ENCODE results near the gene UQCRQ.

Gene UQCRQ

DNA sequence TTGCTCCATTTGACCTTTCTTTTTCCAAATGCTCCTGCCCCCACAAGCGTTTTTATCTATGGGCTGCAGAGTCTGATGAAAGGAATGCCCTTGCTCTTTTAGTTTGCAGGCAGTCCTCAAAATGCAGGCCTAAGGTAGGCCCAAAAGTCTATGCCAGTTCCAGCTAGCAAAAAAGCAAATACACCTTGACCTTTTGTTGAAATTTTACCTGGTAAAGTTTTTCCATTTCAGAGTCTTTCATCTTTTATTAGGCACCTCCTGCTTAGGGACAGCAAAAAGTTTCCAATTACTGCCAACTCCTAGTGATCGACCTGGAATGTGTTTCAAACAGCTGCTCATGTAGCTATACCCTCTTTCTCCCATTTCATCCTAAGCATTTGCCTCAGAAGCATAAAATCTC, 4.4 kb downstream of the UQCRQ start:
- DNase-seq (no peak), ATAC-seq (replicated peaks) (no peak)
- Mint-ChIP-seq H3K27ac (peak overlapping the region; percentile 25), H3K4me3 (no peak overlapping the region), H3K27me3 (no peaks in the 10 kb centered on the region), H3K36me3 (peaks cover 22 to 39% of the 10 kb centered on the region in 2 donors), H3K9me3 (no peaks in the 10 kb centered on the region), H3K4me1 (peaks cover 14 to 24% of the 10 kb centered on the region in 2 donors)

DNA sequence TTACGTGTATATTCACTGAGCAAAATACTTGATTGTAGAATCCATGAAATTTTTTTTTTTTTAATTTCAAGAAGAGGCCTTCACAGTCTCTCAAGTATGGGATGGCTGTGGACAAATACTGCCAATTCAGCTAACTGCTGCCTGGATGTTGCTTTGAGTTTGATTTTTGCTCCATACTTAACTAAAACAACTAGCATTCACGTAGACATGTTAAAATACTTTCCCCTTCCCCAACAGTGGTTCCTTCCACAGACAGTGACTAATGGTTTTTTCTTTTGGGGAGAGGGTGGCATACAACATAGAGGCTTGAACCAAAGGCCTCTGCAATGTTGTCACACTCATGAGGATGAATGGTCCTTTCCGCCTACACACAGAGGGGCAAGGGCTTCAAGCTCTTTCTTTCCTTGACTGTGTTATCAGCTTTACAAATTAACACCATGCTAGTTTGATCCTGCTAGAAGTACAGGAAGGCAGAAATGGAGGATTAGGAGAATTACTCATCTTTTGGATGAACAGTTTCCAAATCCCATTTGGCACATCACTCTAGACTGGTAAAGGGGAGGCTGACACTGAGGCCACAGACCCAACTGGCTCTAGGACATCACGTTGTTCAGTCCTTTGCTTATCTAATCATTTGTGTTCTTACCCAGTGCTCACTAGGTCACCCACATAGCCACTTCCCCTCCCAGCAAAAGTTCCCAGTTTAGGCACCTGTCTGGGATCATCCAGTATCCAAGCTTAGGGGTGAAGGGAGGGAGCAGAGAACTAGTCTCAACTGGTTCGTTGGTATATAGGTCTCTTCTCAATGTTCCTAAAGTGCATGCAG, 5.2 kb downstream of the UQCRQ start:
- Mint-ChIP-seq H3K9me3 (no peaks in the 10 kb centered on the region), H3K4me3 (no peak overlapping the region), H3K27ac (peak overlapping the region; percentile 25), H3K4me1 (peaks cover 11 to 19% of the 10 kb centered on the region in 2 donors), H3K27me3 (no peaks in the 10 kb centered on the region), H3K36me3 (peaks cover 21 to 39% of the 10 kb centered on the region in 2 donors)
- DNase-seq, result no peak
- ATAC-seq (replicated peaks), result no peak

DNA sequence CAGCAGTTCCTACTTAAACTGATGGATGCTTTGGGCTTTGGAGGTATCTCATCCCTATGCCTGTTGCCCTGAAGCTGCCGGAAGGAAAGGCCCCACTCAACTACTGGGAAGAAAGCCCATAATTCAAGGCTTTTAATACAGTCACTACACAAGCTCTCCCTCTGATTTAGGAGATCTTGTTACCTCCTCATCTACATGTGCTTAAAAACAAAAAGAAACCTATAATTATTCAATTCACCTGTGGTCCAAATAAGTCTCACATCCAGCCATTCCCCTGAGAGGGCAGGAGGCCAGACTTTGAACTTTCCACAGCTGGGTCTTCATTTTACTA, 6.3 kb downstream of the UQCRQ start:
- H3K27me3 Mint-ChIP-seq, result no peaks in the 10 kb centered on the region
- H3K27ac Mint-ChIP-seq, result peak overlapping the region; percentile 73
- no peaks in the 10 kb centered on the region for H3K9me3 Mint-ChIP-seq
- ATAC-seq (replicated peaks) (no peak), DNase-seq (no peak)
- H3K36me3 Mint-ChIP-seq, result peaks cover 19 to 39% of the 10 kb centered on the region in 2 donors
- H3K4me3 Mint-ChIP-seq, result no peak overlapping the region
- H3K4me1 Mint-ChIP-seq, result peaks cover 5 to 11% of the 10 kb centered on the region in 2 donors

DNA sequence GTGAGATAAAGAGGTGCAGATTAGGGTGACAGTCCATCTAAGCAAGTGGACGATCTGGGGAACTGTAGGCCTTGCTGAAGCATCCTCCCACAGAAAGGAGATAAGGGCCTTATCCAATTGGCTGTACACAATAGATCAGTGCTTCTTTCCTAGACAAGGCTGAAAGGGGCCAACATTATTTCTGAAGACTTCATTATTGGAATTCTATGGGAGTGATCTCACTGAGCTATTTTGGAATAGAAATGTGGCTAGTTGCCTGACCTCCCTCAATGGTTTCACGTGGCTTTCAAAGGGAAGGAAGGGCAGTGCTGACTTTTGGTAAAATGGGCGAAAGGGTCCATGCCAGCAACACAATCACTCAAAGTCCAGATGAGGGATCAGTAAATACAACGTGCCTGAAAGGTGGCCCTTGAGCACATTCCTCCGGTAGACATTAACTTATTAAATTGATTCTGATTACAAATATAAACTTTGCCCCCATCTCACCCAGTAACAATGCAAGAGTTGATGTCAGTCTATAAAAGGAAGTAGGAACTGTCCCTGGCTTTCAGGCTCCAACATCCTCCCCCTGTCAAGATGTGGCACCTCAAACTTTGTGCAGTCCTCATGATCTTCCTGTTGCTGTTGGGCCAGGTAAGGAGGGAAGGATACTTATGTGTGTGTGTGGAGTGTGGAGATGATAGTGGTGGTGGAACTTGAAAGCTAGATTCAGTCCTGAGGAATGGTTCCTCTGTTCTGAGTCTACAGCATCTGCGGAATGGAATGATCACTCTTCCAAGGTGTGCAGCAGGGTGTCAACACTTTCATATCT, 6.9 kb downstream of the UQCRQ start, which contains the start of gene LEAP2:
LEAP2 (plus strand) TSS at position 550 of the 811 bp plus-strand sequence; CDS start at position 577, 27 bp downstream.
- H3K4me3 Mint-ChIP-seq, result no peak within 1 kb of the TSS

DNA sequence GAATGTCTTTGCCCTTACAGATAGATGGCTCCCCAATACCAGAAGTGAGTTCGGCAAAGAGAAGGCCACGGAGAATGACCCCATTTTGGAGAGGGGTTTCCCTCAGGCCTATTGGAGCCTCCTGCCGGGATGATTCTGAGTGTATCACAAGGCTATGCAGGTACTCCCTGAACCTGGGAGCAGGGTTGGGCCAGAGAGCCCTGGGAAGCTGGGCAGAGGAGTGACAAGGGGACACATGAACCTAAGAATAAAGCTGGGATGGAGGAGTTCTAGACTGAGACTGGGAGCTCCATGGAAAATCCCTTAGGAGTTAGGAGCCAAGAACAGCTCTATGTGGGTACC, 7.5 kb downstream of the UQCRQ start:
- ATAC-seq (replicated peaks) (no peak), DNase-seq (no peak)
- Mint-ChIP-seq H3K27ac (peak overlapping the region; percentile 37), H3K4me1 (peaks cover 3 to 6% of the 10 kb centered on the region in 2 donors), H3K9me3 (no peaks in the 10 kb centered on the region), H3K36me3 (peaks cover 22 to 47% of the 10 kb centered on the region in 2 donors), H3K4me3 (no peak overlapping the region), H3K27me3 (no peaks in the 10 kb centered on the region)

More for the DNA sequence above, 6.9 kb downstream of the UQCRQ start, which contains the start of gene LEAP2:
- H3K9me3 Mint-ChIP-seq, result no peaks in the 10 kb centered on the region
- ATAC-seq (replicated peaks) (no peak), DNase-seq (no peak)
- H3K4me1 Mint-ChIP-seq, result peaks cover 5 to 6% of the 10 kb centered on the region in 2 donors
- H3K36me3 Mint-ChIP-seq, result peaks cover 20 to 44% of the 10 kb centered on the region in 2 donors
- H3K27ac Mint-ChIP-seq, result peak within 1 kb of the TSS; percentile 73
- no peaks in the 10 kb centered on the region for H3K27me3 Mint-ChIP-seq

DNA sequence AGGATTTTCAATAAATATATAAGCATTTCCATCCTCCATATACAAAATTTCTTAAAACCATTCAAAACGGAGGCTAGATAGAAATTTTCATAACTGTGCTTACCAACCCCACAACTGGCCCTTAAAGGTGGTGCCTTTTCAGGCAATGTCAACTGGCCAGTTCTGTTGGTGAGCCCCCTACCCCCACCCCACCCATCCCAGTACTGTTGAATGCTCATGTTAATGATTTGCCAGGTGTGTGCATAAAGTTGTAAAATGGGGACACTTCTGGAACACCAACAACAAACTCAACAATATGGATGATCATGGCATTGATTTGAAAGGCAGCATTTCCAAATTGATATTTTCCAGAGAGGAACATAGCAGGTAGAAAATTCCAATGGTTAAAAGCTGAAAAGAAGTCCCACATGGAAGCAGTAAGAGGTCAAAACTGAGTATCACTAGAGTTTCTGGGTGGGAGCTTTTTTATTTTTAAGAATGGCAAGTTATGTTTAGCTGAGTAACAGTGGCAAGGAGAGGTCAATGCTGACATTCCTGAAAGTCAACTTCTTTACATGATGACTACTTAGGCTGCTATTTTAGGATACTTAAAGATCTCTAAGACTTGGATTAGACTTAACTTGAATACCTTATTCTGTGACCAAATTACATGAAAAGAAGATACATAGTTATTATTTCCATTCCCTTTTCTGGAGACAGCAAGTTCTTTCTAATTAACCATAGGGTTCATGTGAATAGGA, 9.7 kb downstream of the UQCRQ start:
- Mint-ChIP-seq H3K36me3 (peaks cover 15 to 40% of the 10 kb centered on the region in 2 donors), H3K4me1 (peaks cover 0 to 2% of the 10 kb centered on the region in 2 donors), H3K27me3 (no peaks in the 10 kb centered on the region), H3K4me3 (no peak overlapping the region), H3K9me3 (no peaks in the 10 kb centered on the region), H3K27ac (no peak overlapping the region)
- no peak for ATAC-seq (replicated peaks)
- no peak for DNase-seq

DNA sequence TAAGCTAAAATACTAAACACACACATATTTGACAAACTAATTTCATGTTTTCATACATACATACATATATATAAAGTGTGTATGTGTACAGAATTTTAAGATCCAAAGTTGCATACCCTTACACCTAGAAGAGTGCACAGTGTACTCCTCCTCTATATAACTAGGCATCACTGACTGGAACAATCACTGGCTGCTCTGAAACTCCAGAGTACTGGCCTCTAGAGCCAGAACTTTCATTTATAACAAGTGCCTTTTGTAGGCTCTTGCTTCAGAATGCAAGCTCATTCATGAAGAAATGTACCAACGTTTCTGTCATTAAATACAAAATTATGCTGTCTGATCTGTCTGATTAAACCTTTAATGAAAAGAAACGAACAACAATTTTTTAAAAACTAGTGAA, 11.0 kb downstream of the UQCRQ start:
- Mint-ChIP-seq H3K27ac (no peak overlapping the region), H3K36me3 (peaks cover 16 to 37% of the 10 kb centered on the region in 2 donors), H3K27me3 (no peaks in the 10 kb centered on the region), H3K9me3 (no peaks in the 10 kb centered on the region), H3K4me3 (no peak overlapping the region), H3K4me1 (peaks cover 0 to 2% of the 10 kb centered on the region in 2 donors)
- DNase-seq, result no peak
- no peak for ATAC-seq (replicated peaks)

DNA sequence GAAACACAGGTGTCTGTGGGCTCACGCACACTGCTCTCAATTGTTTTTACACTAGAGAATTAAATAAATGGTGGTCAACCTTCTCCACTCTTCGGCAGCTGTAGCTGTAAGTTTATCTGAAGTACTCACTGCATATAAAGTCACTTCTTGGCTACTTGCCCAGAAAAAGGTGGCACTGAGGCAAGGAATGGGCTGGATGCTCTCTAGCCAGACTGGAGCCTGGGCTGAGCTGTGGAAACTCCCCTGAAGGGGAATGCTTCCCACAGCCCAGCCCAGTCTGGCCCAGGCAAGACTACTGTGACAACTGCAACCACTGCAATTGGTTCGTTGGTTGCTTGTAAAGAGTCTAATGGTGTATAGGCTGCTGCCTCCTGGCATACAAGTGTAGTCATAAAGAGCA, 11.5 kb downstream of the UQCRQ start:
- peak overlapping the region; percentile 20 for H3K27ac Mint-ChIP-seq
- no peak overlapping the region for H3K4me3 Mint-ChIP-seq
- H3K36me3 Mint-ChIP-seq, result peaks cover 18 to 35% of the 10 kb centered on the region in 2 donors
- ATAC-seq (replicated peaks) (no peak), DNase-seq (no peak)
- H3K9me3 Mint-ChIP-seq, result no peaks in the 10 kb centered on the region
- H3K4me1 Mint-ChIP-seq, result peaks cover 0 to 2% of the 10 kb centered on the region in 2 donors
- H3K27me3 Mint-ChIP-seq, result no peaks in the 10 kb centered on the region

DNA sequence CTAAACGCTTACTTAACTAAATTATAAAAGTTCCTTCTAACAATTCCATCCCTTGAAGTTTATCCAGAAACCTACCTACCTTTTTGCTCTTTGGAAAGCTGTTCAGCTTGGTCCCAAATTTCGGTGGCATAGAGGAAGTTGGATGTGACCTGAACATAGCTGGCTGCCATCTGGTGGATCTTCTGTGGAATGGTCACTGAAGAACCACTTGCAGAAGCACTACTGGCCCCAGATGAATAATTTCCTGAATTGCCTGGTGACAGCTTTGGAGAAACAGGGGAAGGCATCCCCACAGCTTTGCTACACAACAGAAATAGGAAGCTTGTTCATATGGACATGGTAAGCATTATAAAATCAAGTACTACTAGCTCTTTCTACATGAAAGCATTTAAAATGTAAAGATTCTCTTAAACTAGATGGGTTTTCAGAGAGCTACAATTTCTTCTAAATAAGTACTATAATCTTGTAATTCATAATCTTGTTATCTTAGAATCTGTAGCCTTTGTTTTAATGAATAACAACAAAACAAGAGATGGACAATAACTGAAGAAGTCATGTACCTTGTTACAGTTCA, 16.9 kb downstream of the UQCRQ start:
- H3K27ac Mint-ChIP-seq, result peak overlapping the region; percentile 9
- H3K9me3 Mint-ChIP-seq, result no peaks in the 10 kb centered on the region
- H3K36me3 Mint-ChIP-seq, result peaks cover 24 to 51% of the 10 kb centered on the region in 2 donors
- H3K27me3 Mint-ChIP-seq, result no peaks in the 10 kb centered on the region
- H3K4me3 Mint-ChIP-seq, result no peak overlapping the region
- H3K4me1 Mint-ChIP-seq, result peaks cover 5 to 6% of the 10 kb centered on the region in 2 donors
- ATAC-seq (replicated peaks), result peak; percentile 77 to 79
- DNase-seq, result no peak

DNA sequence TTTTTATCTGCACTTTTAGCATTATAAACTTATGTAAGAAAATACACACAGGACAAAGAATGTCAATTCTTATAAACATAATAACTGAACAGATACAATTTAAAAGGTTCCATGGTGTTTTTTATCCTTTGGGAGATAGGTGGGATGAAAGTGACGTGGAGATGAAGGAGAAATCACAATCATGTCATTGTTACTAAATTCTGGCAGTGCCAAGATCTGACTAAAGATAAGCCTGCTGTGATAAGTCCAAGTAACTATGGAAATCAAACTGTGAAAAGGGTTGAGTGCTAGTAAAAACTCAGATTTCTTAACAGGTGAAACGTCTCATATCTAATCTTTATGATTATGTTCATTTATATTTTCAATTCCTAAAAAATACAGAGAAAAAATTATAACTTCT, 18.1 kb downstream of the UQCRQ start:
- Mint-ChIP-seq H3K27me3 (no peaks in the 10 kb centered on the region), H3K4me1 (peaks cover 5 to 6% of the 10 kb centered on the region in 2 donors), H3K36me3 (peaks cover 22 to 40% of the 10 kb centered on the region in 2 donors), H3K4me3 (no peak overlapping the region), H3K27ac (no peak overlapping the region), H3K9me3 (no peaks in the 10 kb centered on the region)
- ATAC-seq (replicated peaks) (no peak), DNase-seq (no peak)

DNA sequence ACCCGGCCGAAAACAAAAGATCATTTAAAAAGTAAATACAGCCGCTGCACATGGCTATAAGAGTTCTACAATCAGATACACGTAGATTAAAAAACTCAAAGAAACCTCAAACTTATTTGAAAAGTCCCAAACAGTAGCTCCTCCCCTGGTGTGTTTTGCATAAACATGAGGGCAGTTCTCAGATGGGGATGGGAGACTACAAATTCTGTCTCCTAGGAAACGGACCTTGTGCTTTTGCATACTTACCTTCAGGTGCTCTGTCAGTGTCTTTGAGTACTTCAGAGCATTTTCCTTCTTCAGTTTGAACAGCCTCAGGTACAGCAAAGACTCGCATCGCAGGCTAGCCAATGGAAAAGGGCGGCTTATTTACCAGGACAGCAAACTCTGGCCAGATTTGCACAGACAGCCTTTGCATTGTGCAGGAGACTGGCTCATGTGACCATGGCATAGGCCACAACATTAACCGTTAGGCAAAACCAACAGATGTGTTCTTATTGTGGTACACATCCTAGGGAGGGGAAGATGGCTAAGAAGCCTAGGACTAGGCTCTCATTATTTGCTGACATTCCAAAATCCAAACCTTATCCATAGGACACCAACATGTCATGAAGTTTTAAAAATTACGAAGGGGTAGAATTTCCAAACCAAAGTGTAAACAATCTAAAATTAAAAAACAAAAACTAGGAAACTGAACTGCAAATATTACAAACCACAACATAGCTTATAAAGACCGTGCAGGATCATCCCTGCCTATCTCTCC, 19.8 kb downstream of the UQCRQ start:
- ATAC-seq (replicated peaks), result no peak
- Mint-ChIP-seq H3K27ac (no peak overlapping the region), H3K4me3 (no peak overlapping the region), H3K9me3 (no peaks in the 10 kb centered on the region), H3K4me1 (peaks cover 5 to 6% of the 10 kb centered on the region in 2 donors), H3K27me3 (no peaks in the 10 kb centered on the region), H3K36me3 (peaks cover 19 to 36% of the 10 kb centered on the region in 2 donors)
- DNase-seq, result no peak

DNA sequence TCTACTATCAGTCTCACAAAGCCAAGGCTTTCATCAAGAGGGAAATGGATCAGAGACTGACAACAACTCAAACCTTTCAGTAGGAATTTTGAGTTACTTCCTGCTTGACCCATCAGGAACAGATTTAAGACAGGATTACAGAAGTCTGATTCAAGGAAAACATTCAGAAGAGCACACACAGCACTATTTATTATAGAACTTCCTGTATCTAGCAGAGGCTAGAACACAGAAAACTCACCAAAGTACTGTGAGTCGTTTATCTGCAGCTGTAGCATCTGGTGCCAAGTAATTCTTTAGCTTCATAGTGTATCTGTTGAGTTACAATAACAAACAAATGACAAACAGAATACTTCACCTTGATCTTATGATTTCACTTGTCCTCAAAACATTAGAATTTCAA, 20.8 kb downstream of the UQCRQ start:
- ATAC-seq (replicated peaks) (no peak), DNase-seq (no peak)
- peaks cover 23 to 38% of the 10 kb centered on the region in 2 donors for H3K36me3 Mint-ChIP-seq
- no peaks in the 10 kb centered on the region for H3K27me3 Mint-ChIP-seq
- H3K4me1 Mint-ChIP-seq, result peaks cover 5 to 8% of the 10 kb centered on the region in 2 donors
- no peak overlapping the region for H3K27ac Mint-ChIP-seq
- no peak overlapping the region for H3K4me3 Mint-ChIP-seq
- no peaks in the 10 kb centered on the region for H3K9me3 Mint-ChIP-seq

DNA sequence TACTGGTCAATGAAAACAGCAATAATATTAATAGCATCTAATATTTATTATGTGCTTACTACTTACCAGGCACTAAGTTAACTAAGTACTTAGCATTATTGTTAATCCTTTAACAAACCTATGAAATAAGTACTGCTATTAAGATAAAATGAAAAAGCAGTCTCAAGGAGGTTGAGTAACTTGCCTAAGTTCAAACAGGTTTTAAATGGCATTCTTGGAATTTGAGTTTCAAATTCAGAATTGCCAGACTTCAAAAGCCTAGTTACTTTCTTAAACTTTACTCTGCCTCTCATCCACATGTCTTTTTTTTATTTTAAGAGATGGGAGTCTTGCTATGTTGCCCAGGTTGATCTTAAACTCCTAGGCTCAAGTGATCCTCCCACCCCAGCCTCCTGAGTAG, 23.1 kb downstream of the UQCRQ start:
- ATAC-seq (replicated peaks) (no peak), DNase-seq (no peak)
- peaks cover 22 to 37% of the 10 kb centered on the region in 2 donors for H3K36me3 Mint-ChIP-seq
- H3K9me3 Mint-ChIP-seq, result no peaks in the 10 kb centered on the region
- peaks cover 5 to 8% of the 10 kb centered on the region in 2 donors for H3K4me1 Mint-ChIP-seq
- no peak overlapping the region for H3K27ac Mint-ChIP-seq
- no peak overlapping the region for H3K4me3 Mint-ChIP-seq
- H3K27me3 Mint-ChIP-seq, result no peaks in the 10 kb centered on the region
